Measurements from ENCODE around the gene ERC2.

The ERC2 gene

GRCh38 chr3:55604402-55604801, 863.9 kb downstream of the ERC2 start:
- no peak for DNase-seq (ENCODE audit: low read depth)
- no peak for TF ChIP-seq CTCF (conservative IDR thresholded peaks at IDR 0.05; ENCODE audit: low read length)
- no peak overlapping the region for H3K4me3 ChIP-seq (ENCODE audit: low read length)

- no peak for TF ChIP-seq CTCF (conservative IDR thresholded peaks at IDR 0.05; ENCODE audit: low read length)
- H3K4me3 ChIP-seq (ENCODE audit: low read length) = no peak overlapping the region
- DNase-seq (ENCODE audit: low read depth) = no peak
Measured at GRCh38 chr3:55601366-55602080, 866.7 kb downstream of the ERC2 start.

DNA sequence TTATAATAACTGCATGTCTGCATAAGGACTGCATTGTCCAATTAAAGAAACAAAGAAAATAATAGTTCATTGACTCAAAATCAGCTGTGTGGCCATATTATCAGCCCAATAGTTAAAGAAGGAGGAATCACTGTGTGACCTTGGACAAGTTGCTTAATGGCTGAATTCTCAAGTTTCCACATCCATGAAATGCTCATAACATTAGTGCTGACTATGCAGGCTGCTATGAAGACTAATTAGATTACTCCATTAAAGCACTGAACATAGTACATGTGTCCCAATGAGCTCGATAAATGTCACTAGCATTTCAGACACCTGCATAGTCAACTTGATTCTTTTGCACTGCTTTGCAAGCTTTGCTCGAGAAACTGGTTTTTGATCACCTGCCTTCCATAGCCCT, 870.0 kb downstream of the ERC2 start:
- DNase-seq (ENCODE audit: low read depth) = no peak

GRCh38 chr3:55597641-55598040, 870.6 kb downstream of the ERC2 start:
- no peak for DNase-seq (ENCODE audit: low read depth)
- no peak overlapping the region for H3K4me3 ChIP-seq (ENCODE audit: low read length)
- TF ChIP-seq CTCF (conservative IDR thresholded peaks at IDR 0.05; ENCODE audit: low read length) = no peak

More for the DNA sequence above, 870.0 kb downstream of the ERC2 start:
- no peak overlapping the region for H3K4me3 ChIP-seq (ENCODE audit: low read length)
- TF ChIP-seq CTCF (conservative IDR thresholded peaks at IDR 0.05; ENCODE audit: low read length) = no peak

- no peak overlapping the region for H3K4me3 ChIP-seq (ENCODE audit: low read length)
- TF ChIP-seq CTCF (conservative IDR thresholded peaks at IDR 0.05; ENCODE audit: low read length) = no peak
- no peak for DNase-seq (ENCODE audit: low read depth)
Measured at GRCh38 chr3:55596212-55596611, 872.1 kb downstream of the ERC2 start.

DNA sequence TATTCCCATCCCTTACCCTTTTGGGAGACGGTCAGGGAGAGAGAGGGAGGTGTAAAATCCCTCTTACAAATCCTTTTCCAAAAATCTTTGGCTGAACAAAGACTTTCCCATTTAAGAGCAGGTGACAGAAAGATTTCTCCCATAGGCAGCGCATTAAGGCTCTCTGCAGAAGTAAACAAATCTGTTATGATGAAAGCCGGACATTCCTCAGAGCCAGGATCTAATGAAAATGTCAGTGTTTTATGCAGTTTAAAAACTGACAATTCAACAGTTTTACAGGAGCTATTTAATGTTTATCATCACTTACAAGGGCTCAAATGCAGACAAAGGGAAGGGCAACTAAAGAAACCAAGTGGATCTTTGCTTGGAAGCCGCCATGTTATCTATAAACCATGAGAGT, 872.8 kb downstream of the ERC2 start:
- H3K4me3 ChIP-seq (ENCODE audit: low read length) = no peak overlapping the region
- no peak for DNase-seq (ENCODE audit: low read depth)
- no peak for TF ChIP-seq CTCF (conservative IDR thresholded peaks at IDR 0.05; ENCODE audit: low read length)

DNA sequence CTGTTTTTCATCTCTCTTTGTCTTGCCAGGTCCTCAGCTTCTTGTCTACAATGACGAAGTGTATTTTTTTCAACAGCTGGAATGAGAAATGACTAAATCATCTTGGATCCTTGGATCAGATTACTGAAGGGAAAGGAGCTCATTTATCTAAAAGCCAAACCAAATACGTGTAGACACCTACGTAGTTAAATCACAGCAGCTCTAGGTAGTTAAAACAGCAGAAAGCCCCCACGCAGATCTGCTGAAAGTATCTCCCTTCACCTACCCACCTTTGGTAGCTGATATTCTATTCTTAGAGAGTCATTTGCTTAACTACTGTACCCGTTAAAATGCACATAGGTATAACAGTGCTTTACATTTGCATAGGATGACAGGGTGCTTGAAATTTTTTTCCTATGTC, 875.7 kb downstream of the ERC2 start:
- DNase-seq (ENCODE audit: low read depth) = no peak
- TF ChIP-seq CTCF (conservative IDR thresholded peaks at IDR 0.05; ENCODE audit: low read length) = no peak
- no peak overlapping the region for H3K4me3 ChIP-seq (ENCODE audit: low read length)
